ENCODE measurements around the gene MTFR1L.
A peak's percentile ranks its signal among the peaks of the same experiment; 100 is the strongest.

MTFR1L gene

GRCh38 chr1:25808481-25809244 is 11.1 kb upstream of the MTFR1L start:
- no peak for DNase-seq

GRCh38 chr1:25809283-25809926 is 10.3 kb upstream of the MTFR1L start:
- DNase-seq = no peak

GRCh38 chr1:25809929-25810328 is 9.8 kb upstream of the MTFR1L start:
- DNase-seq = no peak

- peak; percentile 60 for DNase-seq
Measured at GRCh38 chr1:25810341-25811299, 9.1 kb upstream of the MTFR1L start.

GRCh38 chr1:25811384-25812082 is 8.2 kb upstream of the MTFR1L start:
- DNase-seq = no peak

GRCh38 chr1:25813071-25813733 is 6.6 kb upstream of the MTFR1L start:
- DNase-seq = no peak

GRCh38 chr1:25813734-25814471 is 5.9 kb upstream of the MTFR1L start:
- no peak for DNase-seq

- DNase-seq = no peak
Measured at GRCh38 chr1:25814549-25815087, 5.1 kb upstream of the MTFR1L start.

GRCh38 chr1:25815208-25816111 is 4.3 kb upstream of the MTFR1L start:
- DNase-seq = no peak

- no peak for DNase-seq
Measured at GRCh38 chr1:25816112-25816718, 3.5 kb upstream of the MTFR1L start.

GRCh38 chr1:25817840-25818501 is 1.8 kb upstream of the MTFR1L start:
- no peak for DNase-seq

GRCh38 chr1:25818569-25818968 is 1.2 kb upstream of the MTFR1L start:
- no peak for DNase-seq

- DNase-seq = peak; percentile 56
Measured at GRCh38 chr1:25820247-25821111, 725 bp downstream of the MTFR1L start.

- no peak for DNase-seq
Measured at GRCh38 chr1:25821112-25821476, 1.3 kb downstream of the MTFR1L start.

GRCh38 chr1:25821630-25822091 is 1.9 kb downstream of the MTFR1L start:
- DNase-seq = no peak

GRCh38 chr1:25825605-25826004 is 5.9 kb downstream of the MTFR1L start:
- no peak for DNase-seq

GRCh38 chr1:25826571-25826970 is 6.8 kb downstream of the MTFR1L start:
- DNase-seq = no peak

GRCh38 chr1:25828491-25828890 is 8.7 kb downstream of the MTFR1L start:
- DNase-seq = no peak

Data from NCI-H1092 (cell line).